ENCODE data around the gene PARL.
"Not testable (repeated sequence)": the region's sequence is repeated elsewhere in the genome, so short reads cannot be mapped to it uniquely, and the experiment has no call there.

The PARL gene

GRCh38 chr3:183816681-183817510 lies 67.8 kb downstream of the PARL start:
- no peak for DNase-seq

DNA sequence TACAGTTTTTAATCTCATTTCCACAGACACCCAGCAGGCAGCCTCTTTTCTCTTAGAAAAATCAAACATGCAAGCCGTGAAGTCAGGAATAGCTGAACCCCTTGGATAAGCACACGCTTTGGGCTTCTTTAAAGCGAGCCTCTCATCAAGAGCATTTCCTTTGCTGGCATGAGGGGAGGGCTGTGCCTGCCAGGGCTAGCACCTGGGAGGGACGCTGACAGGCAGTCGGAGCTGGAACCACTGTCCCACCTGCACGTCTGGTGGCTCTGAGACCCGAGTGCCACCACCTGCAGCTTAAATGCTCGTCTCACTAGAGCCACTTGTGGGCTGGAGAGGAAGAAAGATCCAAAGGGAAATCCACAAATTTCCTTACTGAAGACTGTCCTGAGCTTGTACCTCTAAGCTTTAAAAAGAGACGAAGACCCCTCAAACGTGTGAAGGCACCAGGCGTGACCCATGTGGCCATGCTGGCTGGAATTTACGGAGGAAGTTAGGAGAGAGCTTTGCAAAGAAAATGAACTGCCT lies 68.7 kb downstream of the PARL start:
- DNase-seq: no peak

- DNase-seq: no peak
These were observed 69.1 kb downstream of the PARL start for GRCh38 chr3:183815563-183815940.

DNA sequence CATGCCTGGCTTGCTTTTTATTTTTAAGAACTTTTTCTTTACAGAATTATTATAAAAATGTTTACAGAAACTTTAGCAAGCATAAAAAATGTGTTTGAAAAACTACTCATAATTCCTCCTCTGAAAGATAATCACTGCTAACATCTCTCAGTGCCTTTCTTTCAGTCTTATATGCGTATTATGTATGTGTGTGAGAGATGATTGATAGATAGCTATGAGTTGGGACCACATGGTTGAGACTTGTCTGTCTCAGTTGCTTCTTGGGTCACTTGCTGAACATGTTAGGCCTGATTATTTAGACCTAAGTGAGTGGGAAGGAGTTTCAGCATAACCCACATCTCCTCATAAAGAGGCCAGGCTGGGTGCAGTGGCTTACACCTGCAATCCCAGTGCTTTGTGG lies 70.4 kb downstream of the PARL start:
- no peak for DNase-seq

DNA sequence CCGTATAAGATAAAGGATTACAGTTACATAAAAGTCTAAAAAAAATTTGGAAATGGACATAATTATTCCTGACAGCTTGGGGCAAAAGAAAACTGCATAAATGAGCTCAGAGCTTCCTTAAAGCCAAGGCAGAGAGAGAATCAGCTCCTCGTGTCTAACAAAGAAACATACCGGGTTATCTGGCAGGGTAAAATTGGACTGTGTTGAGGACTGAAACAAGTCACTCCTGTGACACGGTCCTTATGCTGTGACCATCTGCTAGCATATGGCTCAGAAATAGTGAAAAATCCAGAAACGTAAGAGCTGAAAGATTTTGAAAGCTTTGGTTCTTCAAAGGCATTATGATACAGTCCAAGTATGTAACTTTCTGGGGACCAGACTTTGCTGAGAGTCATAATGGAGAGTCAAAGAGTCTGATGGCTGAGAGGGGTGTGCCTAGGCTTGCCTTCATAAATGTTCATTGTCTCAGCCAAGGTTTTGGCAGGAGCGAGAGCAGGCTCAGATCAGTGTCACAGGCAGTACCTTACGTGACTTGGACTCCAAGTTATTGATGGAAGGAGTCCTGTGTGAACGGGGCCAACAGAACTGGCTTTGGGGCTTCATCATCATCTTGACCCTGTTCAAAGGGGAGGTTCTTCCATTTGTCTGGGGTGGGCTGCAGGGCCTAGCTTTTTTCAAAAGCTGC lies 71.8 kb downstream of the PARL start:
- peak; percentile 55 for DNase-seq

GRCh38 chr3:183811638-183812037 lies 73.0 kb downstream of the PARL start:
- DNase-seq: no peak

GRCh38 chr3:183810643-183811594 lies 73.8 kb downstream of the PARL start:
- DNase-seq: no peak

GRCh38 chr3:183809270-183809669 lies 75.4 kb downstream of the PARL start:
- no peak for DNase-seq

DNA sequence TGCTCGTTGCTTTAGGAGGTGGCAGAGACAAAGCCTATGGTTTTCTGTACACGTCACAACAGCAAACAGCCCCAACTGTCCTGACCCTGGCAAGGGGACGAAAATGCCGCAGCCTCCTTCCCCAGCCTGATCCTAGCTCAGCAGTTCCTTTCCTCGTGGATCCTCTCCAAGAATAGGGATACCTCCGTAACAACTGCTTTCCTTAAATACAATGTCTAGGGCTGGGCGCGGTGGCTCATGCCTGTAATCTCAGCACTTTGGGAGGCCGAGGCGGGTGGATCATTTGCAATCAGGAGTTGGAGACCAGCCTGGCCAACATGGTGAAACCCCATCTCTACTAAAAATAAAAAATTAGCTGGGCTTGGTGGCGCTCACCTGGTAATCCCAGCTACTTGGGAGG lies 76.3 kb downstream of the PARL start:
- no peak for DNase-seq

- no peak for DNase-seq
These were observed 76.8 kb downstream of the PARL start for GRCh38 chr3:183807881-183808280.

DNA sequence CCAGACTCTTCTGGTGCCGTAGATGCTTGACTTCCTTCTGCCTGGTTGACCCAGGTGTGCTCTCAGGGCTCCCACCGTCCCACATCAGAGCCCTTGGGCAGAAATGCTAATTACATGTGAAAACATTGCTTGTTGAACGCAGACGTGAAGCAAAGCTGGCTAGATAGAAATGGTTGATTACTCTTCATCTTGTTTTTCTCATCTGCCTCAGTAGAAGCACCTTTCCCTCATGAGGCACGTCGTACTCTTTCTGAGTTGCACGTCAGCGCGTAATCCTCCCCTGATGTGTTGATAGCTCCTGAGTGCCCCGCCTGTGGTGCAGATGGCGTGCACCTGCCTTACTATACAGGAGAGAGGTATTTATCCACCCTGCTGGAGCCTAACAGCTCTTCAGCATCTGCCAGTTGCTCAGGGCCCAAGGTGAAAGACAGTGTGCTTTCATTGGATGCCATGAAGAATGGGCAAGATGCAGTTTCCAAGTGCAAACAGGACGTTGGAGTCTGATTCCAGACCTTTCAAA lies 77.4 kb downstream of the PARL start:
- no peak for DNase-seq

DNA sequence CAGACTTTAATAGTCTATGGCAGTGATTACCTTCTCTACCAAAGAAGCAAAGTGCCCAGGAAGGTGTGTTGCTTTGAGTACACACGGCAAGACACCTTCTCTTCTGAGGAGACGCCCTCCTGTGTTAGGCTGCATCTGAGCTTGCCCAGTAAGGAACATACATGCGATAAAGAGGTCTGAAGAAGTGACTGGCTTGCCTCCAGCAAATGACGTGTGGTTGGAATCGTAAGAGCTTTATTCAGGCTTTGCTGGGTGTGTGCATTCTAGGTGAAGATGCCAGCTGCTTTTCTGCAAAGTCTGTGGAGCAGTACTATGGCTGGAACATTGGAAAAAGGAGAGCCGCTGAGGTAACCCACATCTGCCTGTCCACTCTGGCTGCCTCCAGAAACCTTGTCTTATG lies 81.7 kb downstream of the PARL start:
- DNase-seq: no peak

- no peak for DNase-seq
These were observed 83.1 kb downstream of the PARL start for GRCh38 chr3:183801601-183802000.

DNA sequence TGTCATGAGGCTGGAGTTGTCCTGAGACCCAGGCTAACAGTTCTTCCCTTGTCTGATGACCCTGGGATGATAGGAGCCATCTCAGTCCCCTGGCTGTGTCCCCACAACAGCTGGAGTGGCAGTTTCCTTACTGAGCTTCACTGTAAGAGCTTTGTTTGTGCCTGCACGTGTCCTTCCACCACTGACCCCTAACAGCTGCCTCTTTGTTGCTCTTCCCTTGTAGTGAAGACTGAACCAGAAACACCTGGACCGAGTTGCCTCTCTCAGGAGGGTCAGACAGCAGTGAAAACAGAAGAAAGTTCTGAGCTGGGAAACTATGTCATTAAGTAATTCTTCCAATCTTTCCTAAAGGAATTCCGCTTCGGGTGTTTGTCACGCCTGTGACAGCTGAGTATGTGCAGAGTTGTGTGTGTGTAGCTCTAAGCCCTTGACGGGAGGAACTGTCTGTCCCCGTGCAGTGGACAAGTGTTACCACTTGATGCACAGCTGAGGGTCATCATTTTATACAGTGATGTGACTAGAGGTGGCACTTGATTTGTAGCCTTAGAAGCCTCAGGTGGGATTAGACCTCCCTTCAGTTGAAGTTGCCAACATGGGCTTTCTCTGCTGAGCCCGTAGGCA lies 84.3 kb downstream of the PARL start:
- DNase-seq: no peak

DNA sequence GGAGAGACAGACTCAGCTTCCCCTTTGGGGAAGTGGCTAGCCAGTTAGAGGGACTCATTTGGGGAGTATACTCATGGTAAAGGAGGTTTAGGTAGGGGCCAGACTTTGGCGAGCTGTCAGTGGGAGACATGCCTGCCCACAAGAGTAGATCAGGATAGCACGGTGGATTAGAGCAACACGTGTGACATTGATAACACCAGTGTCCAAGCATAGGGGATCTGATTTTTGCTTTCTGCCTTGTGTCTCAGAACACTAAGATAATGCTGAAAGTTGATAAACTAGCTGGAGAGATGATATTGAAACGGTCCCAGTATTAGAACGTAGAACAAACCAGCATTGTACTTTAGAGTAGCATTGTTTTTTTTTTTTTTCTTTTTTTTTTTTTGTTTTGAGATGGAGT lies 85.2 kb downstream of the PARL start:
- DNase-seq: no peak

GRCh38 chr3:183797996-183798395 lies 86.7 kb downstream of the PARL start:
- DNase-seq: no peak

DNA sequence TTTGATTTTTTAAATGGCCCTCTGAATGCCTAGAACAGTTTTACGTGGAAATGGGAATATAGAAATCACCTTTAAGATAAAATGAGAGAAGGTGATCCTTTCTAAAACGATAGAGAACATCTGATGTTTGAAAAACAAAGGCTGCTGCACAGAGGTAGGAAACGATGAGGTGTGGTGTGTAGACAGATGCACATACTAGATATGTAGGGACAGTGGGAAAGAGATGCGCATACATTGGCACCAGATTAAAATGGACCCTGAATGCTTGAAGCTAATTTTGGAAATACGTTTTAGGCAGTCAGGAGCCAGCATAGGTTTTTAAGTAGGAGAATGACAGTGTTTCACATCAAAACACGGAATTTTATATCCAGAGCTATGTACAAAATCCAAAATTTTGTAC lies 88.3 kb downstream of the PARL start:
- DNase-seq: no peak

GRCh38 chr3:183794452-183794851 lies 90.2 kb downstream of the PARL start:
- DNase-seq: no peak

- no peak for DNase-seq
These were observed 91.7 kb downstream of the PARL start for GRCh38 chr3:183792976-183793375.

- DNase-seq: no peak
These were observed 94.0 kb downstream of the PARL start for GRCh38 chr3:183790700-183791099.

DNA sequence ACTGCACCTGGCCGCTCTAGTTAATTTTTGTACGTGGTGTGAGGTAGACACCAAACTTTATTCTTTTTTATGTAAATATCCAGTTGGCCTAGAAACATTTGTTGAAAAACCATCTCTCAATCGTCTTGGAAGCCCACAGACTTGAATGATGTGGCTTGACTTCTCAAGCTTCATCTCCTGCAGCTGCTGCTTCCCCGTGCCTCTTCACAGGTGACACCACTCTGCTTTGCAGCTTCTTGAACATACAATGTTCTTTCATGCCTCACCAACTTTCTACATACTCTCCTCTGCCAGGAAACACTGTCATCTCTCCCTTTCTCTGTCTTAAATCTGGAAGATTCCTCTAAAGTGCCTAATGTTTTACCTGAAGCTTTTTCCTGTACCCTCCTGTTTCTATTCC lies 94.9 kb downstream of the PARL start:
- no peak for DNase-seq

DNA sequence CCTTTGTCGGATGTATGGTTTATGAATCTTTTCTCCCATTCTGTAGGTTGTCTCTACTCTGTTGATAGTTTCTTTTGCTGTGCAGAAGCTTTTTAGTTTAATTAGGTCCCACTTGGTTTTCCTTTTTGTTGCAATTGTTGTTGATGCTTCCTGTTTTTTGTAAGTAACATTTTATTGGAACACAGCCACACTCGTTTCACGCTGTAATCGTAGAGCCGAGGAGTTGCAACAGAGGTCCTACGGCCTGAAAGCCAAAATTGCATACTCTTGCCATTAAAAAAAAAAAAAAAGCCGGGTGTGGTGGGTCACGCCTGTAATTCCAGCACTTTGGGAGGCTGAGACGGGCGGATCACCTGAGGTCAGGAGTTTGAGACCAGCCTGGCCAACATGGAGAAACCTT lies 100.2 kb downstream of the PARL start:
- DNase-seq: not testable (repeated sequence)

Data from NCI-H446 treated with DMSO at 0.1 percent for 48 hours (cell line).